GM12864 (cell line): ENCODE measurements around the gene LRP6.
"Not testable (repeated sequence)": the region's sequence is repeated elsewhere in the genome, so short reads cannot be mapped to it uniquely, and the experiment has no call there.

Experiments used
- DNase-seq: peaks from one replicate; pipeline ENCODE4 v3.0.0-alpha.2; 2011; ENCODE audit warnings: low read depth
- H3K4me3 ChIP-seq: 2 replicates; pipeline ENCODE4 v1.5.1; 2011; ENCODE audit warnings: mild to moderate bottlenecking, low read depth, low read length, control low read depth
- CTCF ChIP-seq: IDR thresholded peaks from 2 replicates; pipeline ENCODE4 v1.5.1; 2011; ENCODE audit warnings: low read depth, mild to moderate bottlenecking, moderate library complexity, low read length, control low read depth, inconsistent platforms; ENCODE audit errors: missing control alignments

Gene LRP6

DNA sequence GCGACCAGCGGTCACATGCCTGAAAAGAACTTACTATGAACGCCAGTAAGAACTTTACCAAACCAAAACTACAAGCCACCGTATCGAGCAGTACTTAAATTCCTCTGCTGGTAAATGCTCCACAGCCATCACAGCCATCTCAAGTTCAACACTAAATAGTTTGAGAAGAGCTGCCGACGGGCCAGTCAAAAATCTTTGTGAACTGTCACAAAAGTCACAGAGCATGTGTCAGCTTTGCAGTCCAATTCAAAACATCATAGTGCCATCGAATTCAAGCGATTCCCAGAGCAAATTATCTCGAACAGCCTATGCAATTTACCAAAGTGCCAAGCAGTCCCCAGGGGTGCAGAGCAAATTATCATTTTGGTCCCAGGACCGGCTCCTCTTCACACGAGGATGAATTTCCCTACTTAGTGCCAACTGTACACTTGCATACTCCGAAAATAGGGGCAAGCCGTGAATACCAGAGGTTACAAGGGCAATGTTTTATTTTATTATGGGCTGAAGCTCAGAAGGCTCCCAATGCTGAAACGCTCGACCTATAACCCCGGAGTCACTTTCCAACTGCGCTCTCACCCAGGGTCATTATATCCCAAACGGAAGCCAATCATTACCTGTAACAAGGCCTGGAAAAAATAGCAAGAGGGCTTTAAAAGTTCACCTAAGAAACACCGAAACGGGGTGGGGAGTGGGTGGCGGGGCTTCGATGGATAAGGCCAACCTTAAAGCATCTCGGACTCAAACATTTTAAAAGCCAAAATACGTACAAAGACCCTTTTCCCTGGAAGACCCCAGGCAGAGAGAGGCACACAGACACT is 1.1 kb downstream of the LRP6 start:
- no peak for DNase-seq
- peak overlapping the region; percentile 84 for H3K4me3 ChIP-seq

DNA sequence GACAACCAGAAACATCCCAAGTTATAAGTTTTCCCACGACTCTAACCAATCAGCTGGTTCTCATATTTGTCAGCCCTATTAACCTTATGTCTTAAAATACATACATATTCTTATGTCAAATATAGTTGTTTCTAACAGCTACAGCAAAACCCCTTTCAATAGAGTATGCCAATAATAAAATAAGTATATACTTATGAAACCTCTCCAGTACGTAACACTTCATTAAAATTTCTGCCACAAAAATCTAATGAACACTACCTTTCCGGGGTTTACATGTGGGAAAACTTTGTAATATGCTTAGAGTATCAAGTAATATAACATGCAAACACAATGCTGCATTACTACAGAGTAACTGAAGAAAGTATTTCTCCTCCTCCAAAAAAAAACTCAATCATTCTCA is 1.8 kb downstream of the LRP6 start:
- no peak for TF ChIP-seq CTCF

More for the DNA sequence above, 1.1 kb downstream of the LRP6 start:
- TF ChIP-seq CTCF, result no peak

DNA sequence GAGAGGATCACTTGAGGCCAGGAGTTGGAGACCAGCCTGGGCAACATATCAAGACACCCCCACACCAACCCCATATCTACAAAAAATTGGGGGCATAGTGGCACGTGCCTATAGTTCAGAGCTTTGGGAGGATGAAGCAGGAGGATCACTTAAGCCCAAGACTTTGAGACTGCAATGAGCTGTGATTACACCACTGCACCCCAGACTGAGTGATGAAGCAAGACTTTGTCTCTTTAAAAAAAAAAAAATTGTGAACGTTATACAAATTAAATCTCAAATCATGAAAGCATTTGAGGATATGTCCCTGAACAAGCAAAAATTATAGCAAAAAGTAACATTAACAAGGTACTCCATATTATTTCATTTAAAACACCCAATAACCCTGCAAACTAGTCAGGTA is 2.9 kb downstream of the LRP6 start:
- H3K4me3 ChIP-seq, result no peak overlapping the region
- DNase-seq, result no peak
- no peak for TF ChIP-seq CTCF

More for the DNA sequence above, 1.8 kb downstream of the LRP6 start:
- H3K4me3 ChIP-seq, result no peak overlapping the region
- DNase-seq, result no peak

- not testable (repeated sequence) for DNase-seq, H3K4me3 ChIP-seq
Observed at GRCh38 chr12:12256291-12256757, 10.5 kb downstream of the LRP6 start.

DNA sequence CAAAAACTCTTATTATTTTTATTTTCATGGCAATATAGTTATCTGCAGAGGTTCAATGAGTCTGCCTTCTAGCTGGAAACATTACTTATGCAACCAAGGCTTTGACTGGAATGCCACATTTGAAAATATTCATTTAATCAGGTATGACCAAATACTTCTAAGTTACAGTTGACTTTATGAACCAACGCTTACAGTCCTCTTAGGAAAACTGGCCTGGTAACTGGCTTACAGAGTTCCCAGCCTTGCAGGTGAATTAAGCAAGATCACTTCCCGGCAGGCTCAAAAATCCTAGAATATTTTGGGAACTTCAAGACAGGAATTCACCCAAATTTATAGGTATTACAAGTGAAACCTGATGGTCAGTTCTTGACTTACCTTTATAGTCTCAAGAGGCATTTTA is 12.3 kb downstream of the LRP6 start:
- no peak overlapping the region for H3K4me3 ChIP-seq
- DNase-seq, result no peak
- no peak for TF ChIP-seq CTCF

- H3K4me3 ChIP-seq, result no peak overlapping the region
- no peak for DNase-seq
- no peak for TF ChIP-seq CTCF
Observed at GRCh38 chr12:12249216-12250050, 17.4 kb downstream of the LRP6 start.

GRCh38 chr12:12247584-12247983 is 19.3 kb downstream of the LRP6 start:
- DNase-seq, result no peak
- no peak for TF ChIP-seq CTCF
- H3K4me3 ChIP-seq, result no peak overlapping the region
